ENCODE results near the gene ABCG8. TPM values are rescaled to one million over a fixed set of nuclear protein-coding genes. Genes with fewer than 3 reads are reported as not detected.

Gene ABCG8
- total RNA-seq, 2 experiments from 2014 or later, result not detected

DNA sequence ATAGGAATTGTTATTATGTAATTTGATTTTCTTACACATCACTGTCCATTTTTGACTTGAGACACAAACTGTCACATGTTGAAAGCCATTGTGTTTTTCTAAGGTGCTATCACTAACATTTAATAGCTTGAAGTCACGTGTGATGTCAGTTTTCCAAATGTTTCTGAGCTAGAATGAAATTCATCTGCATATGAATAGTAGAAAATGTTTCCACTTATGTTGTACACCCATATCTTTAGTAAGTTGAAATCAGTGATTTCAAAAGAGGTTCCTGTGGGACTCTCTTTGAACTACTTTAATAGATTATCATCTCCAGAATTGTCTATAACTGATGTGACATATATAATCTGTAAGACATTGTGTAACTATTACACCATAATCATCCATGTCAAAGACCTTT is 27.9 kb upstream of the ABCG8 start:
- DNase-seq, result no peak
- no peaks in the 10 kb centered on the region for H3K4me1 Mint-ChIP-seq
- H3K36me3 Mint-ChIP-seq (ENCODE audit: low read depth), result peaks cover 2% of the 10 kb centered on the region
- ATAC-seq, result no peak
- ChIA-PET POLR2A (no interaction called here), CTCF (no interaction called here)
- H3K27me3 Mint-ChIP-seq, result no peaks in the 10 kb centered on the region
- no peaks in the 10 kb centered on the region for H3K9me3 Mint-ChIP-seq (ENCODE audit: low read depth)
- H3K4me3 Mint-ChIP-seq, result no peak overlapping the region
- H3K27ac Mint-ChIP-seq, result no peak overlapping the region
- intact Hi-C loops (cut with DNase I, micrococcal nuclease), result no loop called here

DNA sequence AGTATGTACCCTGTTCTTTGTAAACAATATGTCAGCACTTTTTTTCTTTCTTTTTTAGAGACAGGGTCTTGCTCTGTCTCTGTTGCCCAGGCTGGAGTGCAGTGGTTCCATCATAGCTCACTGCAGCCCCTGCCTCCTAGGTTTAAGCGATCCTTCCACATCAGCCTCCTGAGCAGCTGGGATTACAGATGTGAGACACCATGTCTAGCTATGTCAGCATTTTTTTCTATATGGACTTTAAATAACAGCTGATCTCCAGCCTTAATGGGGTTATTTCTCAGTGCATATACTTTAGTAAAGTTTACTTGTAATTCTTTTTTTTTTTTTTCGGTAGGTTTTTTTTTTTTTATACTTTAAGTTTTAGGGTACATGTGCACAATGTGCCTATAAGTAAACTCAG is 26.8 kb upstream of the ABCG8 start:
- ATAC-seq, result no peak
- Mint-ChIP-seq H3K27me3 (no peaks in the 10 kb centered on the region), H3K36me3 (ENCODE audit: low read depth) (no peaks in the 10 kb centered on the region), H3K4me1 (no peaks in the 10 kb centered on the region), H3K27ac (no peak overlapping the region), H3K9me3 (ENCODE audit: low read depth) (no peaks in the 10 kb centered on the region), H3K4me3 (no peak overlapping the region)
- intact Hi-C loops (cut with DNase I, micrococcal nuclease), result no loop called here
- DNase-seq, result no peak
- ChIA-PET CTCF (no interaction called here), POLR2A (no interaction called here)

- no peaks in the 10 kb centered on the region for H3K9me3 Mint-ChIP-seq (ENCODE audit: low read depth)
- no peak overlapping the region for H3K4me3 Mint-ChIP-seq
- no peak overlapping the region for H3K27ac Mint-ChIP-seq
- no peaks in the 10 kb centered on the region for H3K4me1 Mint-ChIP-seq
- intact Hi-C loops (cut with DNase I, micrococcal nuclease), result no loop called here
- H3K36me3 Mint-ChIP-seq (ENCODE audit: low read depth), result no peaks in the 10 kb centered on the region
- no peak for ATAC-seq
- DNase-seq, result no peak
- no peaks in the 10 kb centered on the region for H3K27me3 Mint-ChIP-seq
- ChIA-PET CTCF (no interaction called here), POLR2A (no interaction called here)
Measured at GRCh38 chr2:43812947-43813346, 25.8 kb upstream of the ABCG8 start.

DNA sequence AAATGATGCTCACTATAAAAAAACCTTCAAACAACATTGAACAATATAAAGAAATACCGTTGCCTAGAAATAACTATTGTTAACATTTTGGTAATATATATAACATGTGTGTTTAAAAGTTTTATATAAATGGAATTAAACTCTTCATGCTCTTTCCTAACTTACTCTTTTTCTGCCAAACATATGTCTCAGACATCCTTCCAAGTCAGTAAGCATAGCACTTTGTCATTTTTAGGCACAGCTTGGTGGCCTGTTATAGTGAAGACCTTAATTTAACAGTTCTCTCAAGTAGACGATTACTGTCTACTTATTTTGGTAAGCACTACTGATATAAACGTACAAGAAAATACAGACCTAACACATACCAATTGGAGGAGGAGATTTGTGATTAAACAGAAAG is 24.1 kb upstream of the ABCG8 start:
- DNase-seq (no peak), ATAC-seq (no peak)
- no peaks in the 10 kb centered on the region for H3K27me3 Mint-ChIP-seq
- no peak overlapping the region for H3K4me3 Mint-ChIP-seq
- intact Hi-C loops (cut with DNase I, micrococcal nuclease), result no loop called here
- POLR2A ChIA-PET, result no interaction called here
- peaks cover 3% of the 10 kb centered on the region for H3K4me1 Mint-ChIP-seq
- no peaks in the 10 kb centered on the region for H3K36me3 Mint-ChIP-seq (ENCODE audit: low read depth)
- no peaks in the 10 kb centered on the region for H3K9me3 Mint-ChIP-seq (ENCODE audit: low read depth)
- CTCF ChIA-PET, result no interaction called here
- H3K27ac Mint-ChIP-seq, result no peak overlapping the region

GRCh38 chr2:43818761-43819160 is 20.0 kb upstream of the ABCG8 start:
- no peak overlapping the region for H3K4me3 Mint-ChIP-seq
- H3K4me1 Mint-ChIP-seq, result peaks cover 3% of the 10 kb centered on the region
- no peak overlapping the region for H3K27ac Mint-ChIP-seq
- ChIA-PET CTCF (no interaction called here), POLR2A (no interaction called here)
- ATAC-seq (peak; percentile 83), DNase-seq (peak; percentile 65)
- intact Hi-C loops (cut with DNase I, micrococcal nuclease), result no loop called here
- H3K27me3 Mint-ChIP-seq, result peaks cover 20% of the 10 kb centered on the region
- no peaks in the 10 kb centered on the region for H3K9me3 Mint-ChIP-seq (ENCODE audit: low read depth)
- H3K36me3 Mint-ChIP-seq (ENCODE audit: low read depth), result no peaks in the 10 kb centered on the region

GRCh38 chr2:43819491-43820163 is 19.1 kb upstream of the ABCG8 start:
- H3K27ac Mint-ChIP-seq, result no peak overlapping the region
- POLR2A ChIA-PET, result no interaction called here
- no peak for ATAC-seq
- CTCF ChIA-PET, result no interaction called here
- peaks cover 3% of the 10 kb centered on the region for H3K4me1 Mint-ChIP-seq
- no peaks in the 10 kb centered on the region for H3K36me3 Mint-ChIP-seq (ENCODE audit: low read depth)
- H3K4me3 Mint-ChIP-seq, result no peak overlapping the region
- intact Hi-C loops (cut with DNase I, micrococcal nuclease), result no loop called here
- no peaks in the 10 kb centered on the region for H3K9me3 Mint-ChIP-seq (ENCODE audit: low read depth)
- peaks cover 22% of the 10 kb centered on the region for H3K27me3 Mint-ChIP-seq
- no peak for DNase-seq

DNA sequence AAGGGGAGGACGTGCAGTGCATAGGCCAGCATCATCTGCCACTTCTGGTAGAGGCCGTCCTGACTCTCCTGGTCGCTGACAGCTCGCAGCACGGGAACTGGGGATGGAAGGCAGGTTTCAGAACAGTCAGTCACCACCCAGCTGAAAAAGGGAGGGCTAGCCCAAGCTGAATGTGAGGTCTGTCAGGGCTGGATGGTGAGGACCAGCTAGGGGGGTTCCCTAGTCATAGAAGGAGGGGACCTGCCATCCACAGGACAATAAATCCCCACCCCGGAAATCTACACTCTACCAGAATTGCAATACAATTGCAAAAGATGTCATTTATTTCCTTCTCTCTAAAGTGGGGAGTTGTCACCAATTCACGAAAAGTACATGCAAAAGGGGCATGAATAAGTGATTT is 15.9 kb upstream of the ABCG8 start:
- Mint-ChIP-seq H3K27me3 (peaks cover 25% of the 10 kb centered on the region), H3K4me1 (peaks cover 3% of the 10 kb centered on the region), H3K9me3 (ENCODE audit: low read depth) (no peaks in the 10 kb centered on the region), H3K27ac (no peak overlapping the region), H3K4me3 (no peak overlapping the region), H3K36me3 (ENCODE audit: low read depth) (no peaks in the 10 kb centered on the region)
- ChIA-PET CTCF (interaction anchor here (1.0 kb wide), 1 partner anchor 245 kb away, joined by 3 read pairs; no protein-coding TSS in a partner anchor), POLR2A (no interaction called here)
- intact Hi-C loops (cut with DNase I, micrococcal nuclease), result no loop called here
- no peak for DNase-seq
- no peak for ATAC-seq

- POLR2A ChIA-PET, result no interaction called here
- CTCF ChIA-PET, result interaction anchor here (0.6 kb wide), 1 partner anchor 126 kb away, joined by 5 read pairs; no protein-coding TSS in a partner anchor
- no peak overlapping the region for H3K4me3 Mint-ChIP-seq
- H3K27ac Mint-ChIP-seq, result no peak overlapping the region
- ATAC-seq (no peak), DNase-seq (no peak)
- no peaks in the 10 kb centered on the region for H3K4me1 Mint-ChIP-seq
- H3K9me3 Mint-ChIP-seq (ENCODE audit: low read depth), result no peaks in the 10 kb centered on the region
- intact Hi-C loops (cut with DNase I, micrococcal nuclease), result no loop called here
- no peaks in the 10 kb centered on the region for H3K36me3 Mint-ChIP-seq (ENCODE audit: low read depth)
- H3K27me3 Mint-ChIP-seq, result peaks cover 27% of the 10 kb centered on the region
Measured at GRCh38 chr2:43823751-43824150, 15.0 kb upstream of the ABCG8 start.

DNA sequence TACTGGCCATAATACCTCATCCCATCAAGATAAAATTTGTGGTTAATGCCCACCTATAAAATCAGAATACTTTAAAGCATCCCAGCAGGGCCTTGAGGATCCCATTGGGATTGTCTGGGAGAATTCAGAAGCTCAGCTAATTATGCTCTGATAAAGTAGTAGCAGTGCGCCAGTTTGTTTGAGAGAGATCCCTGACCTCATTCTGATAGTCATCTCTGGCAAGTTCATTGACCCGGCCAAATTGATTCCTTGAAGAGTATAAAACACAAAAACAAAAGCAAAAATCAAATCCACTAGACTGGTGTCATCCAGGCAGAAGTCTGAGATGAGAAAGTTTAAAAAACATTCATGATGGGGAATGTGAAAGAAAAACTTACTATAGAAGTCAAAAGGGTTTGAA is 14.3 kb upstream of the ABCG8 start:
- no peaks in the 10 kb centered on the region for H3K36me3 Mint-ChIP-seq (ENCODE audit: low read depth)
- DNase-seq (no peak), ATAC-seq (no peak)
- no peaks in the 10 kb centered on the region for H3K9me3 Mint-ChIP-seq (ENCODE audit: low read depth)
- H3K27me3 Mint-ChIP-seq, result peaks cover 30% of the 10 kb centered on the region
- POLR2A ChIA-PET, result no interaction called here
- H3K4me1 Mint-ChIP-seq, result no peaks in the 10 kb centered on the region
- CTCF ChIA-PET, result no interaction called here
- no peak overlapping the region for H3K4me3 Mint-ChIP-seq
- no peak overlapping the region for H3K27ac Mint-ChIP-seq
- intact Hi-C loops (cut with DNase I, micrococcal nuclease), result no loop called here

- ChIA-PET POLR2A (no interaction called here), CTCF (no interaction called here)
- Mint-ChIP-seq H3K27me3 (peaks cover 33% of the 10 kb centered on the region), H3K4me3 (no peak overlapping the region), H3K27ac (no peak overlapping the region), H3K4me1 (no peaks in the 10 kb centered on the region), H3K36me3 (ENCODE audit: low read depth) (no peaks in the 10 kb centered on the region), H3K9me3 (ENCODE audit: low read depth) (no peaks in the 10 kb centered on the region)
- intact Hi-C loops (cut with DNase I, micrococcal nuclease), result no loop called here
- ATAC-seq, result no peak
- no peak for DNase-seq
Measured at GRCh38 chr2:43824951-43825493, 13.7 kb upstream of the ABCG8 start.

DNA sequence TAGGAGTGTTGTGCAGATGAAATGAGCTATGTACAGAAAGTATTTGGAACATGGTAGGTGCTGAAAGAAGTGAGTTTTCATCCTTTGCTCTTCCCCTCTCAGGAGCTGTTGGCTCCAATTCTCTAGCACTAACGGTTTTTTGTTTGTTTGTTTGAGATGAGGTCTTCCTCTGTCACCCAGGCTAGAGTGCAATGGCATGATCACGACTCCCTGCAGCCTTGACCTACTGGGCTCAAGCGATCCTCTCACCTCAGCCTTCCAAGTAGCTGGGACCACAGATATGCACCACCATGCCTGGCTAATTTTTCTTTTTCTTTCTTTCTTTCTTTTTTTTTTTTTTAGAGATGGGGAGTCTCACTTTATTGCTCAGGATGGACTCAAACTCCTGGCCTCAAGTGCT is 12.9 kb upstream of the ABCG8 start:
- Mint-ChIP-seq H3K27me3 (peaks cover 38% of the 10 kb centered on the region), H3K4me3 (no peak overlapping the region)
- ATAC-seq, result no peak

DNA sequence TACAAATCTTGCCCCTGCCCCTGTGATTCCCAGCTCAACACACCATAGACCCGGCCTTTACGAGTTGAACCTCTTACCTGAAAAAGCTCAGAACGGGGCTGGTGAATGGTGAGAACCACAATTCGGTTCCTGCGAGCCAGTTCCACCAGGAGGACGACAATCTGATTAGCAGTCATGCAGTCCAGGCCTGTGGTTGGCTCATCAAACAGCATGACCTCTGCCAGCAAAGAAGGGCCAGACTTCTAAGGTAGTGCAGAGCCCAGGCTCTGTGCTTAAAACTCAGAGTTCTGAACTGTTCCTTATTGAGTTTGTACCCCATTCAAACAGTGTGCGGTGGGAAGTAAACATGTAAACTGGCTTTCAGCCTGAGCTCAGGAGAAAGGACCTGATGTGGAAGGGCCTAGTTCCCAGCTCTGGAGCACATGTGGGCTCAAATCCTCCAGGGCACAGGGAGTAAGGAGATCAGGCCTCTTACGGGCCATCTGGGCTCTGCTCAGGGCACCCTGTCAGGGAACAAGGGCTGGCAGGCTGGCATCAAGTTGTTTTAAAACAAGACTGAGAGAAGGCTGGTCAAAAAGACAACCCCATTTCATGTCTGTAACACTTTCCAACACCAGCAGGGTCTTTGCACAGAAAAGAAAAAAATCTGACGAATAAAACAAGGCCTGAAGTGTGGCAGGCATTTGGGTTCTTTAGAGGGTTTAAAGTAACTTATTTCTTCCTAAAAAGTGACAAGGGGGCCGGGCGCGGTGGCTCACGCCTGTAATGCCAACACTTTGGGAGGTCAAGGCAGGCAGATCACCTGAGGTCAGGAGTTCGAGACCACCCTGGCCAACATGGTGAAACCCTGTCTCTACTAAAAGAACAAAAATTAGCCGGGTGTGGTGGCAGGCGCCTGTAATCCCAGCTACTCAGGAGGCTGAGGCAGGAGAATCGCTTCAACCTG is 12.2 kb upstream of the ABCG8 start:
- DNase-seq (no peak), ATAC-seq (no peak)
- H3K4me1 Mint-ChIP-seq, result peaks cover 3% of the 10 kb centered on the region
- no peak overlapping the region for H3K27ac Mint-ChIP-seq
- CTCF ChIA-PET, result no interaction called here
- peaks cover 37% of the 10 kb centered on the region for H3K27me3 Mint-ChIP-seq
- H3K4me3 Mint-ChIP-seq, result no peak overlapping the region
- POLR2A ChIA-PET, result no interaction called here
- H3K9me3 Mint-ChIP-seq (ENCODE audit: low read depth), result no peaks in the 10 kb centered on the region
- no peaks in the 10 kb centered on the region for H3K36me3 Mint-ChIP-seq (ENCODE audit: low read depth)
- intact Hi-C loops (cut with DNase I, micrococcal nuclease), result no loop called here

More for the DNA sequence above, 12.9 kb upstream of the ABCG8 start:
- intact Hi-C loops (cut with DNase I, micrococcal nuclease), result no loop called here
- Mint-ChIP-seq H3K36me3 (ENCODE audit: low read depth) (no peaks in the 10 kb centered on the region), H3K27ac (no peak overlapping the region), H3K9me3 (ENCODE audit: low read depth) (no peaks in the 10 kb centered on the region), H3K4me1 (no peaks in the 10 kb centered on the region)
- CTCF ChIA-PET, result no interaction called here
- POLR2A ChIA-PET, result no interaction called here
- no peak for DNase-seq
